Measurements from ENCODE around the gene DHCR24.

DNA sequence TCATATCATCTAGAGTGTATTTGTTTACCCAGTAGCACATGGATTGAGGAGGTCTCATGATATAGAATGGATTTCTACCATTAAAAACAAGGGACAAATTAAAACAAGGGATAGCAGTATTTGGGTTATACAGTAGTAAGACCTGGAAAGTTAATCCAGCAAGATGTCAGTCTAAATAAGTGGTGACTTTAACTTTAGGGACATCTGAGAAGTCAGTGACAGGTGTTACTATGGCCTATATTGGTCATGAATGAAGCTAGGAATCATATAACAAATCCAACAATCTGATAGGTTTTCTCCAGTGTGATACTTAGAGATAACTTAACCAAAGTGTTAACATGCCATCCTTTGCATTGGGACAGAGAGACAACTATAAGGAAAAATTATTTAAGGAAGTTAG, 42.7 kb upstream of the DHCR24 start:
- no peak for TF ChIP-seq EZH2 (optimal IDR thresholded peaks at IDR 0.05; ENCODE audit: low read depth, low read length)
- TF ChIP-seq, protein P1, sequence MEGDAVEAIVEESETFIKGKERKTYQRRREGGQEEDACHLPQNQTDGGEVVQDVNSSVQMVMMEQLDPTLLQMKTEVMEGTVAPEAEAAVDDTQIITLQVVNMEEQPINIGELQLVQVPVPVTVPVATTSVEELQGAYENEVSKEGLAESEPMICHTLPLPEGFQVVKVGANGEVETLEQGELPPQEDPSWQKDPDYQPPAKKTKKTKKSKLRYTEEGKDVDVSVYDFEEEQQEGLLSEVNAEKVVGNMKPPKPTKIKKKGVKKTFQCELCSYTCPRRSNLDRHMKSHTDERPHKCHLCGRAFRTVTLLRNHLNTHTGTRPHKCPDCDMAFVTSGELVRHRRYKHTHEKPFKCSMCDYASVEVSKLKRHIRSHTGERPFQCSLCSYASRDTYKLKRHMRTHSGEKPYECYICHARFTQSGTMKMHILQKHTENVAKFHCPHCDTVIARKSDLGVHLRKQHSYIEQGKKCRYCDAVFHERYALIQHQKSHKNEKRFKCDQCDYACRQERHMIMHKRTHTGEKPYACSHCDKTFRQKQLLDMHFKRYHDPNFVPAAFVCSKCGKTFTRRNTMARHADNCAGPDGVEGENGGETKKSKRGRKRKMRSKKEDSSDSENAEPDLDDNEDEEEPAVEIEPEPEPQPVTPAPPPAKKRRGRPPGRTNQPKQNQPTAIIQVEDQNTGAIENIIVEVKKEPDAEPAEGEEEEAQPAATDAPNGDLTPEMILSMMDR (IDR thresholded peaks at IDR 0.05; ENCODE audit: low read length) = no peak
